Sigmoid colon (tissue), 7 donors: ENCODE data around the gene CCDC136. TPM values are rescaled to one million over a fixed set of nuclear protein-coding genes. Genes with fewer than 3 reads are reported as not detected.

Source experiments
- DNase-seq: peaks from one replicate; pipeline ENCODE4 v3.0.0-alpha.2; 2019
- H3K27ac ChIP-seq, 4 donors: fragments of 200-600 bp; sonication (generic); one replicate each; pipeline ENCODE4 v1.5.1; 2016 to 2019; ENCODE audit warnings: mild to moderate bottlenecking in 1 of 4
- H3K27me3 ChIP-seq, 3 donors: fragments of 200-600 bp; sonication (generic); one replicate each; pipeline ENCODE4 v1.5.1; 2019; ENCODE audit warnings: mild to moderate bottlenecking in 1 of 3
- H3K36me3 ChIP-seq, 4 donors: fragments of 200-600 bp; sonication (generic); one replicate each; pipeline ENCODE4 v1.5.1; 2016 to 2019
- H3K4me1 ChIP-seq, 4 donors: fragments of 200-600 bp; sonication (generic); one replicate each; pipeline ENCODE4 v1.5.1; 2017 to 2019
- H3K4me3 ChIP-seq, 4 donors: fragments of 200-600 bp; sonication (generic); one replicate each; pipeline ENCODE4 v1.5.1; 2017 to 2019; ENCODE audit warnings: mild to moderate bottlenecking in 2 of 4, moderate library complexity in 1 of 4
- H3K9me3 ChIP-seq, 4 donors: fragments of 200-600 bp in 3 of 4; sonication (generic) in 3 of 4; one replicate each; pipeline versions ENCODE4 v1.5.1 to v1.6.1; 2013 to 2019
- CTCF ChIP-seq, 4 experiments: fragments of 450-650 bp in 3 of 4; fragments of 200-600 bp in 1 of 4; IDR thresholded peaks; one replicate each; pipeline ENCODE4 v1.5.1; 2016 to 2019; ENCODE audit warnings: antibody characterized with exemption in 4 of 4, mild to moderate bottlenecking in 3 of 4, moderate library complexity in 2 of 4
- EP300 ChIP-seq, 4 donors: sonication (generic); formaldehyde crosslinking; IDR thresholded peaks; one replicate each; pipeline ENCODE4 v1.6.1; 2017; ENCODE audit warnings: antibody characterized with exemption in 4 of 4
- POLR2A ChIP-seq, 2 donors: fragments of 450-650 bp; IDR thresholded peaks; one replicate each; pipeline ENCODE4 v1.6.1; 2016; ENCODE audit warnings: antibody characterized with exemption in 2 of 2, mild to moderate bottlenecking in 2 of 2, moderate library complexity in 2 of 2
- POLR2AphosphoS5 ChIP-seq, 4 donors: sonication (generic); formaldehyde crosslinking; IDR thresholded peaks; one replicate each; pipeline ENCODE4 v1.6.1; 2017; ENCODE audit warnings: antibody characterized with exemption in 4 of 4
- WGBS, 2 donors: extraction: QIAGEN DNeasy Blood & Tissue Kit; methylation state at CpG; one replicate each; pipeline ENCODE4 v1.1.7; 2013; 5-methylcytosine and 5-hydroxymethylcytosine counted together
- intact Hi-C: fragments of 100-400 bp; cut with DNase I; formaldehyde crosslinking; loops from one replicate; pipeline ENCODE4 v1.15.1; 2023
- polyA plus RNA-seq, 3 donors: library from polyadenylated mRNA; stranded (reverse); fragments of 200-250 nt; gene quantifications; one replicate each; pipeline ENCODE4 v1.2.3, GENCODE V29; 2013
- total RNA-seq, 4 donors: library from RNA; depleted of rRNA; stranded (reverse); fragments of >200 nt; gene quantifications; one replicate each; pipeline ENCODE4 v1.1.0, GENCODE V29; 2016
- donor health status: healthy with polysubstance abuse.
- donor health status: Bipolar disorder and iron deficiency.
- donor health status: healthy.

The CCDC136 gene
- total and polyA plus RNA-seq, 7 donors: 2.4 to 53.7 (median 21.7) TPM; not detected in 1

GRCh38 chr7:128774921-128775320 lies 16.8 kb upstream of the CCDC136 start:
- H3K27me3 ChIP-seq: no peaks in the 10 kb centered on the region
- intact Hi-C loops: no loop called here
- no peak for DNase-seq
- no peaks in the 10 kb centered on the region for H3K4me1 ChIP-seq
- H3K9me3 ChIP-seq: peaks cover 0 to 4% (median 0%) of the 10 kb centered on the region in 4 donors
- H3K27ac ChIP-seq: no peak overlapping the region
- WGBS, 2 donors: 86 to 94% methylated on average over 7 of the region's 7 CpGs
- no peak for TF ChIP-seq POLR2AphosphoS5 (IDR thresholded peaks at IDR 0.05)
- no peak for TF ChIP-seq CTCF (IDR thresholded peaks at IDR 0.05)
- TF ChIP-seq POLR2A (IDR thresholded peaks at IDR 0.05): no peak
- no peak for TF ChIP-seq EP300 (IDR thresholded peaks at IDR 0.05)
- peaks cover 0 to 30% (median 10%) of the 10 kb centered on the region in 4 donors for H3K36me3 ChIP-seq
- no peak overlapping the region for H3K4me3 ChIP-seq

GRCh38 chr7:128775744-128776474 lies 15.9 kb upstream of the CCDC136 start, which contains the start of gene OPN1SW:
OPN1SW (minus strand) TSS chr7:128775794; CDS start chr7:128775781, 13 bp downstream.
- Histone ChIP-seq H3K4me3 (no peak within 1 kb of the TSS), H3K36me3 (peaks cover 0 to 20% (median 4%) of the 10 kb centered on the region in 4 donors), H3K4me1 (peaks cover 0 to 3% (median 2%) of the 10 kb centered on the region in 4 donors), H3K9me3 (peaks cover 0 to 4% (median 0%) of the 10 kb centered on the region in 4 donors), H3K27ac (peak within 1 kb of the TSS in 1 of 4 donors; percentile 86), H3K27me3 (no peaks in the 10 kb centered on the region)
- no peak for TF ChIP-seq POLR2A (IDR thresholded peaks at IDR 0.05)
- no peak for TF ChIP-seq EP300 (IDR thresholded peaks at IDR 0.05)
- no peak for TF ChIP-seq POLR2AphosphoS5 (IDR thresholded peaks at IDR 0.05)
- DNase-seq: no peak
- intact Hi-C loops: no loop called here
- WGBS, 2 donors: 95 to 97% methylated on average over 4 of the region's 4 CpGs

DNA sequence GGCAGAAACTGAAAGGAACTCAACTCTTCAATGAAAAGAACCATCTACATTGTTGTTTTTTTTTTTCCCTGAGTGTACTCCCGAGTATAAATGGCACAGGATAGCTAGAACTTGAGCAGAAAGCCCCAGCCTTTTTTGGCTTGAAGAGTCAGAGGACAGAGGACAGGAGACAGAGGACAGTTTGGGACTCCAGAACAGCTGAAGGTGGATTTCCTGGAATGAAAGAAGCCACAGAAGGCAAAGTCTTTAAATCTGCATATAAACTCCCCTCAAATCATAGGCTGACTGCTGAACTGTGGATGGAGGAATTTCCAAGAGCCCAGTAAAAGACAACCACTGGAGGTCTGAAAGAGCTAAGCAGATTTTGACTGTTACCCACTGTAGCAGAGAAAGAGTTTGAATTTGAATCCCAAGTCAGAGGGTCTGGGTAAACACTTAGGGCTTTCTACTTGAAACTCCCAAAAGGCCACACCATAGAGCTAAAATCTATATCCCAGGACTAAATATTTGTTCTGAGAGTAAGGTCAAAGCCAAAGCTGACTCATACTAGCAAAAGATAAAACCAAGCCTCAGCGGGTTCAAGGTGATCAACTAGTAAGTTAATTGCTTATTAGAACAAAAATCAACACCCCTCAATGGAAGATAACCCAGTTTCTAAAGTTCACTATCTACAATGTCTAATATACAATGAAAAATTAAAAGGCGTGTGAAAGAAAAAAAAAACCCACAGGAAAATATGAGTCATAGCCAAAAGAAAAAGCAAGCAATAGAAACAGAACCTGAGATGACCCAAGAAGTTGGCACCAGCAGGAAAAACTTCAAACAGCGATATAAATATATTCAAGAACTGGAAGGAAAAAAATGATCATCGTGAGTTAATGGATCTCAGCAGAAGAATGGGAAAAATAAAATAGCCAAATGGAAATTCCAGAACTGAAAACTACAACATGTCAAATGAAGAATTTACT lies 14.3 kb upstream of the CCDC136 start:
- Histone ChIP-seq H3K4me1 (peaks cover 0 to 18% (median 15%) of the 10 kb centered on the region in 4 donors), H3K4me3 (no peak overlapping the region), H3K36me3 (peaks cover 0 to 5% (median 2%) of the 10 kb centered on the region in 4 donors), H3K27me3 (no peaks in the 10 kb centered on the region), H3K9me3 (peaks cover 0 to 4% (median 0%) of the 10 kb centered on the region in 4 donors), H3K27ac (peak overlapping the region; percentile 30 to 86 (median 49))
- intact Hi-C loops: no loop called here
- TF ChIP-seq EP300 (IDR thresholded peaks at IDR 0.05): peak in 2 of 4 donors; percentile 8 to 34
- no peak for TF ChIP-seq POLR2A (IDR thresholded peaks at IDR 0.05)
- TF ChIP-seq POLR2AphosphoS5 (IDR thresholded peaks at IDR 0.05): peak in 3 of 4 donors; percentile 21 to 44 (median 28)
- TF ChIP-seq CTCF (IDR thresholded peaks at IDR 0.05): no peak
- WGBS, 2 donors: 77 to 79% methylated on average over 5 of the region's 5 CpGs
- no peak for DNase-seq

GRCh38 chr7:128778946-128779345 lies 12.8 kb upstream of the CCDC136 start:
- Histone ChIP-seq H3K4me3 (no peak overlapping the region), H3K36me3 (no peaks in the 10 kb centered on the region), H3K4me1 (peaks cover 0 to 31% (median 28%) of the 10 kb centered on the region in 4 donors), H3K9me3 (peaks cover 0 to 4% (median 0%) of the 10 kb centered on the region in 4 donors), H3K27ac (peak overlapping the region in 1 of 4 donors; percentile 86), H3K27me3 (no peaks in the 10 kb centered on the region)
- no peak for DNase-seq
- TF ChIP-seq POLR2AphosphoS5 (IDR thresholded peaks at IDR 0.05) (no peak), CTCF (IDR thresholded peaks at IDR 0.05) (no peak), POLR2A (IDR thresholded peaks at IDR 0.05) (no peak), EP300 (IDR thresholded peaks at IDR 0.05) (no peak)
- intact Hi-C loops: no loop called here
- 94 to 97% methylated on average over 5 of the region's 5 CpGs for WGBS, 2 donors
